Measurements from ENCODE around the gene RRP9. TPM values are rescaled to one million over a fixed set of nuclear protein-coding genes. Genes with fewer than 3 reads are reported as not detected.
A peak's percentile ranks its signal among the peaks of the same experiment; 100 is the strongest.
"Not testable (repeated sequence)": the region's sequence is repeated elsewhere in the genome, so short reads cannot be mapped to it uniquely, and the experiment has no call there.

The RRP9 gene
- total RNA-seq, 1 donor from 2014 or later, result 9.3 TPM

DNA sequence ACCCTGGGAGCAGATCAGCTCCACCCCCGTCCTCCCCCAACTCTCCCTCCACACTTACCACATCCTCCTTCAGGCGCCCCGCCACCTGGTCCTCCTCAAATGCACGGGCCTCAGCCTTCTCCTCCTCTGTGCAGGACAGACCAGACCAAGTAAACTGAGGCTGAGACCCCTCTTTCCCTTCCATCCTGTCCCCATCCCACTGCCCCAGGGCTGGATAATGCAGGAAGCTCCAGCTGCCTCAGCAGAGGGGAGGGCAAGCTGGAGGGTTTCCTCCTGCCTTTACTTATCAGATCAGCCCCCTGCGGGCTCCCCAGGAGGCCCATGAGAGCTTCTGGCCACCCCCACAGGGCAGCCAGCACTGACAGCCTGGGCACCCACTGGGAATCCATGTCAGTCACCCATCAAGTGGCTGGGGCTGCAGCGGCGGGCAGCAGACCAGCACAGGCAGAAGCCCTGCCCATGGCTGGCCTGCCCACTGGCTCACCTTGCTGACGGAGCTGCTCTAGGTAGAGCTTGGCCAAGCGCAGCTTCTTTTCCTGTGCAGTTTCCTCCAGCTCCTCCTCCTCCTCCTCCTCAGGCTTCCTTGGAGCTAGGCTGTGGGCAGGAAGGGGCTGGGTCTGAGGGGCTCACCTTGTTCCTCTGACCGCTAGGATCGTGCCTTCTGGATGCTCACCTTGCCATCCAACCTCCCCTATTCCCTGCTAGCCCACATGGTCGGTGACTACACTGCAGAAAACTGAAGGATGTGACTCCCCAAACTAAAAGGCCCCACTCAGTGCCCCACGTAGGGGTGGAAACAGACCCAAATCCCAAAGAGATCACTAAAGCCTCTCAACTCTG, 3.9 kb downstream of the RRP9 start:
- no peak for DNase-seq

DNA sequence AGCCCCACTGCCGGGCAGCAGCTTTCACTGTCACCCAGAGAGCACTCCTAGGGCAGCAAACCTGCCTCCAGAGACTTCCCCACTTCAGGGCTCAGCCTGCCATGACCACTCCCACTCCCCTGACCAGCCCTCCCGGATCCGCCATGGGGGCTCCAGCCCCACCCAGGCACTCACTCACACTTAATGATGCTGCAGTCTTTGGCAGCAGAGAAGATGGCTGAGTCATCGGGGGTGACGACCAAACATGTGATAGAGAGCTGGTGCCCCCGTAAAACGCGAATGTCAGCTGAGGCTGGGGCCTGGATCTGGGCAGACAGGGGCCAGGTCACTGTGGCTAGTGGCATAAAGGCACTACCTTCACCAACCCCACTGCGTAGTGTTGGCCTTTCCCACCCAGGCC, 4.7 kb downstream of the RRP9 start:
- DNase-seq, result no peak

DNA sequence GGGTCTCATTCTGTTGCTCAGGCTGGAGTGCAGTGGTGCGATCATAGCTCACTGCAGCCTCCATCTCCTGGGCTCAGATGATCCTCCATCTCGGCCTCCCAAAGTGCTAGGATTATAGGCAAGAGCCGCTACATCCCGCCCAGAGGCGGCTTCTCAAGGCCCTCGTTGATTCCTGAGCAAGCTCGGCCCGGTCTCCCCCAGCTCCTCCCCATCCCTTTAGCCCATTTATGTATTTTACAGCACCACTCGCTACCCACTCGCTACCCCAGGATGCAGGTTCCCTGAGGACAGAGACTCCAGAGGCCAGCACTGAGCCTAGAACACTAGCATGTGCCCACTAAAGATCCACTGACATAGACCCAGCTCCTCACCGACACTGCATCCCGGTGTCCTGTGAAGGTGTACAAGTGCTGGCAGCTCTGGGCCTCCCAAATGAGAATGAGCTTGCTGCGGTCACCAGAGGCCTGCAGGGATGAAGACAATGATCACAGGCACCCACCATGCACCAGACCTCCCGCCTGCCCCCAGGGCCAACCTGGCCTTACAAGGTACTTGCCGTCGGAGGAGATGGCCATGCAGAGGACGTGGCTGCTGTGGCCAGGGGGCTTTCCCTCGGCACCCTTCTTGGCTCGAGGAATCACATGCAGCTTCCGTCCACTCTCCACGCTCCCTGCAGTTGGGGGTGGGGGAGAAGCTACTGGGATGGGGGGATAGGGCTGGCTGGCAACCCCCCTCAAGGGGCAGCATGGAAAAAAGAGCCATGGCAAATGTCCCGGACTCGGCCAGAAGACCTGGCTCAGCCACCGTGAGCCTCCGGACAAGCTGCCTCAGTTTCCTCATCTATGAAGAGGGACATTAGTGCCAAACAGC, 5.6 kb downstream of the RRP9 start:
- no peak for DNase-seq

DNA sequence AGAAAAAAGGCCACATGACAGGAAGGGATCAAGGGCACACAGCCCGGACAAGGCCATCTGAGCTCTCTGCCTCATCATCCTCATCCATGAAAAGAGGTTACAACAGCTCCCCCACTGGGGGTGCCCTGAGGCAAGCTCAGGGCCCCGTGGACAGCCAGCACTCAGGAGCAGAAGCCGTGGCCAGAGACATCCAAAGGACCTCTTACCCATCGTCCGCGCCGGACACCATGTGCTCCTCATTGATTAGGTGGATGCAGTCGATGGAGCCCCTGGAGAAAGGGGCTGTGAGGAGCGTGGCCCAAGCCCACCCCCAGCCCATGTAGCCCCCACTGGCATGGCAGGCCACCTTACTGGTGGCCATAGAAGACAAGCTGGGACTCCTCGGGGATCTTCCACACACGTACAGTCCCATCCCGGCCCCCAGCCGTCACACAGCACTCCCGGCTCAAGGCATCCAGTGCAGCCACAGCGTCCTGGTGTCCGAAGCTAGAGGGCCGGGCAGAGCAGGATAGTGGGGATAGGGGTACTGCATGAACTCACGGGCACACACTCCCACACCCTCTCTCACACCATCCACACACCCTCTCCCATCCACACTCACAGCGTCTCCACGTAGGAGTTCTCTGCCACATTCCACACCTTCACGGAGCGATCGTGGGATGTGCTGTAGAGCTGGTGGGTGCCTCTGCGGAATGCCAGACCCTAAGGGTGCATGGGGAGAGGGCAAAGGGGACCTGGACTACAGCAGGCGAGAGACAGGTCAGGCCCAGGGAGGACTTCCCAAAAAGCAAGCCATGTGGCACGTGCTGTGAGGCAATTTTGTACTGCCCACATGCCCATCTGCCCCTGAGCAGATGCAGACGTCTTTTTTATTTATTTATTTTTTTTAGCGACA, 6.5 kb downstream of the RRP9 start:
- no peak for DNase-seq

DNA sequence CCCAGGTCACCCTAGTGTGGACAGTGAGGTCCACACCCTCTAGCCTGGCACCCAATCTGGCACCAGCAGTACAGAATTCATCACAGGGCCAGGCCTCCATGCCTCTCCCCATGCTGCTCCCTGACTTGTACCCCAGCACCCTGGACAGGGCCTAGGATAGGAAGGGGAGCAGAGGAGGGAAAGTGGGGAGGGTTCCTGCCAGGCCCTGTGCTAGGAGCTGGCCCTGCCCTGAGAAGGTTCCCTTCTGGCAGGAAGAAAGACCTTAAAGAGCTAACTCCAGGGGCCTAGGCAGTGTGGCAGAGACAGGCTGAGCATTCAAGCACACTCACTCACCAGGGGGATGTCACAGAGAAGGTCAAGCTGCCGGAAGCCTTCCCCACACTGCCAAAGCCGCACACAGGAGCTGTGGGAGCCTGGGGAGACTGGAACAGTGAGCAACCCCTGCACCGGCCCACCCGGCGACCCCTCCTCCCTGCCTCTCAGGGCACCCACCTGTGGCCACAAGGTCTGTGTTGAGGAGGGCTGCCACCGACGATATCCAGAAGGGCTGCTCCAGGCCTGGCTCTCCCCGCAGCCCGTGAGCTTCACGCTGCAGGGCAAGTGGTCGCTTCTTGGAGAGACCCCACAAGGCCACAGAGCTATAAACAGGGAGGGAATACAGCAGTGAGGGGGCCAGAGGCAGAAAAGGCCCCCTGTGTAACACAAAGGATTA, 7.4 kb downstream of the RRP9 start:
- no peak for DNase-seq

DNA sequence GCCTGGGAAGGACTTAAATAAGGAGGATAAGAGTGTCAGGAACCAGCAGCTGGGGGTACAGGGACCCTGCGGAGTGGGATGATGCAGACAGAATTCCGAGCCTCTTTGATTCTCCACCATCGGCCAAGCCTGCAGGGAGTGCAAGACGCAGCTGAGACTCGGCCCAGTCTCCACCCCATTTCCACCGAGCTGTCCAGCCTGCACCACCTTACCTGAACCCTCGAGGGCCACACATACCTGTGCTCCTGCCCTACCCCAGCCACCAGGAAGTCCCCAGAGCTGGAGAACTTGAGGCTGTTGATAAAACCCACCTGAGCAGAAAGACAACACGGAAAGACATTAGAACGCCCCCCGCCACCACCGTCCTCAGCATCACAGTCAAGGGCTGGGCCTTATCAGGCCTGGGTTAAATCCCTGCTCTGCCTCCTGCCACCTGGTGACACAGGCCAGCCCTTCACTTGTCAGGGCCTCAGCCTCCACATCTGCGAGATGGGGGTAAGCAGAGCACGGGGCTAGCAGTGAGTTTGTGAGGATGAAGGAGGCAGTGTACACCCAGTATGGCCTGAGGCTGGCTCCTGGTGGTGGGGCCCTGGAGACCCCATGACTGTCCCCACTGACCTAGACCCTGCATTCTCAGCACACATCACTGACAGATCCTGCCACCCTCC, 8.1 kb downstream of the RRP9 start:
- DNase-seq, result no peak

DNA sequence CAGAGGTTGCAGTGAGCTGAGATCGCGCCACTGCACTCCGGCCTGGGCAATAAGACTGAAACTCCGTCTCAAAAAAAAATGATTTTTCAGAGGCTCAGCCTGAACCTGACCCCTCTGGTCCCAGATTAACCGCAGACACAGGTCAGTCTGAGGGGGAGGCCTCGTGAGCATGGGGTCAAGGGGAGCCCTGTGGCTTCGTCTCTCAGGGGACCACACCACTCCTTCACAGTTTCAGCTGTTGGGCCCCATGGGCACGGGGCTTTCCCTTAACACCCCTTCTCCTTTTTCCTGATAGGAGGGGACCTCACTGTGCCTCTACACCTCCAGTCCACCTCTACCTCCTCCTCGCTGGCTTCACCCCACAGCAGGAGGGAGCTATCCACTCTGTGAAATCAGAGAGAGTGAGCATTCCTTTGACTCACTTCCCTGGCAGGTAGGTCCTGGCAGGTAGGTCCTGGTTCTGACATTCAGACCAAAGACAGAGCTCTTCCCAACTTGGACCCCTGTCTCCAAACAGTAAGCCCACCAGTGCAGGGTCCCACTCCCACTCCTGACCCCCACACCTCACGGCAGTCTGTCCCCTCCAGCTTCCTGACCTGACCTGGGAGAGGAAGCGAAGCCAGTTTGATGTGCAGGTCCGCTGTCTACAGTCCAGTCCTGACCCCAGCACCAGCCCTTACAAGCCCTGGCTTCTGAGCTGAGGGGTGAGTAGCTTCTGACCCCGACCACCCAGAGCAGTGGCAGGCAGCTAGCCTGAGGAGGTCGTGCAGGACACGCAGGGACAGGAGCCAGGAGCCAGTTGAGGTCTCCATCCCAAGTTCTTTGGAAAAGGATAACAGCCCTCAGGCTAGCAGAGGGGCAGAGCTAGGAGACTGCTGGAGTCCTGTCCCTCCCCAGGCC, 9.0 kb downstream of the RRP9 start:
- no peak for DNase-seq

DNA sequence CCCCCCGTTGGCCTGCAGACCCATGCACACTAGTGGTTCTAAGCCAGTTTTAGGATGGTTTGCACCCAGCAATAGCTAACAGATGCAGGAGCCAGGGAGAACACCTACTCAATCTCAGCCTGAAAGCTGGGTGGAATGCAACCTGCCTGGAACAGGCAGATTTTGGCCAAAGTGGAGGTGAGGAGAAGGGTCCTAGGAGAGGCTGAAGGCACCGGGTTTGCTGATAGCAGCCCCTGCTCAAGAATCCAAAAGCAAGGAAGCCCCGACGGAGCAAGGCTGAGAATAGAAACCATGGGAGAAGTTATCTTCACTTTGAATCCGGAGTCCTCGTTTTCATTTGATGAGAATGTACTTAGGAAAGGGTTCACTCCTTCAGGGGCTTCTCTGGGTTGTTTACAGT, 9.9 kb downstream of the RRP9 start:
- DNase-seq, result no peak

DNA sequence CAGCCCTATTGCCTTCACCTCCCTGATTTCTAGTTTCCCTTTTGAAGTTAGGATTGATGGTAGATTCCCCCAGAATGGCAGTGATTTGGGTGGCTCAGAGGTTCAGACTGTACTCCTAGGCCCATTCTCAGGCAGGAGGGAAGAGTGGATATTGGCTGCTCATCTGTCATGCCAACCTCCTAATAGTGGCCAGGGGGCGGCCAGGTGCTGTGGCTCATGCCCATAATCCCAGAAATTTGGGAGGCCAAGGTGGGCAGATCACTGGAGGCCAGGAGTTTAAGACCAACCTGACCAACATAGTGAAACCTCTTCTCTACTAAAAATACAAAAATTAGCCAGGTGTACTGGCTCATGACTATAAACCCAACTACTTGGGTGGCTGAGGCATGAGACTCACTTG, 11.3 kb downstream of the RRP9 start:
- no peak for DNase-seq

DNA sequence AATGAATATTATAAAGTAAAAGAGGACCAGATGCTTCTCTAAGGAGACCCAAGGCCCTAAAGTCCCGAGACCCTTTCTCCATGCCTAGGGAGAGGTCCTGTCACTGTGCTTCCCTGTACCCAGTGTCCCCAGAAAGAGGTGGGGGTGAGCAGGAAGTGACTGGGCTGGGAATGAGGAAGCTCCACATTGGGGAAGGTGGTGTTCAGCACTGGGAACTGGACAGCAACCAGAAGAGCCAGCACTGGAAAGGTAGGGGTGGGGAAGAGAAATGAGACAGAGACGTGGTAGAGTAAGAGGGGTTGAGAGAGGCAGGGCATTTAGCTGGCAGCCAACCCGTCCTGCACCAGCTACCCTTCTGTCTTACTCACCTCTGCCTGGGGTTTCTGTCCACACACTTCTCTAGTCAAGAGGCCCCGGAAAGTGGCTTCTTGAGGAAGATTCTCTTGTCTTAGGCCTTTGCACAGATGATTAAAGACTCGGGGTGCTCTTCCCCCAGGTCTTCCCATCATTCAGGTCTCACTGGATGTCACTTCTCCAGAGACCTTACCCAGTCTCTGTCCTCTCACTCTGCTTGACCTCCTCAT, 12.2 kb downstream of the RRP9 start:
- DNase-seq, result no peak

DNA sequence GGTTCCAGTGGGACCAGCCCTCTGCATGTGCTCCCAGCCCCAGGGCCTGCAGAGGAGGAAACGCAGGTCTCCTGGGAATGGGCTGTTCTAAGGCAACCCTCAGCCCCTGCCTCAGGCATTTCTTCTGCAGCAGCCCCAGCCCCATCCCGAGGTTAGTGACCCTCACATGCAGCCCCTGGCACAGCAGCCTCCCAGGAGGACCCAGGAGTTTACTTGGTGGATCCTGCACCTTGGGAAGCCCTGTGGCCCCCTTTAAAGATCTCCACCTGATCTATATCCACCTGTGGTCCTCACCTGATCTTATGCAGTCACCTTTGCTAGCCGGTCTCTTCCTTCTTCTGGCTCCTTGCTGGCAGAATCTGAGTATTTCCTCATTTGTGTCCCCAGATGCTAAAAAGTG, 12.7 kb downstream of the RRP9 start:
- DNase-seq, result not testable (repeated sequence)

DNA sequence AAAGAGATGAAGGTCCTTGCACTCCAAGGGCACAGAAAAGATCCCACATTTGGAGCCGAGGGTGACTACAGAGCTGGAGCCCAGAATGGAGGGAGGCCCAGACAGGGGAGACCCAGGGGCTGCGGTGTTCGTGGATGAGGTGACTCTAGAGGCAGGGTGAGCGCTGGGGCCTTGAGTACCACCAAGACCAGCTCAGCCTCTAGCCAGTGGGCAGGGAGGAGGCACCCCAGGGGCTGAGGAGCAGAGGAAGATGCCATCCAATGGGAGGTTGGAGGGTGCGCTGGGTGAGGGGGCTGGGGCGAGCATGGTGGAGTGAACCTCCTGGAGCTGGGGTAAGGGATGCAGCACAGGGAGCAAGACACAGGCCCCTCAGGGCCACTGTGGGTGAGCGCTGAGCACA, 13.3 kb downstream of the RRP9 start:
- DNase-seq, result no peak

DNA sequence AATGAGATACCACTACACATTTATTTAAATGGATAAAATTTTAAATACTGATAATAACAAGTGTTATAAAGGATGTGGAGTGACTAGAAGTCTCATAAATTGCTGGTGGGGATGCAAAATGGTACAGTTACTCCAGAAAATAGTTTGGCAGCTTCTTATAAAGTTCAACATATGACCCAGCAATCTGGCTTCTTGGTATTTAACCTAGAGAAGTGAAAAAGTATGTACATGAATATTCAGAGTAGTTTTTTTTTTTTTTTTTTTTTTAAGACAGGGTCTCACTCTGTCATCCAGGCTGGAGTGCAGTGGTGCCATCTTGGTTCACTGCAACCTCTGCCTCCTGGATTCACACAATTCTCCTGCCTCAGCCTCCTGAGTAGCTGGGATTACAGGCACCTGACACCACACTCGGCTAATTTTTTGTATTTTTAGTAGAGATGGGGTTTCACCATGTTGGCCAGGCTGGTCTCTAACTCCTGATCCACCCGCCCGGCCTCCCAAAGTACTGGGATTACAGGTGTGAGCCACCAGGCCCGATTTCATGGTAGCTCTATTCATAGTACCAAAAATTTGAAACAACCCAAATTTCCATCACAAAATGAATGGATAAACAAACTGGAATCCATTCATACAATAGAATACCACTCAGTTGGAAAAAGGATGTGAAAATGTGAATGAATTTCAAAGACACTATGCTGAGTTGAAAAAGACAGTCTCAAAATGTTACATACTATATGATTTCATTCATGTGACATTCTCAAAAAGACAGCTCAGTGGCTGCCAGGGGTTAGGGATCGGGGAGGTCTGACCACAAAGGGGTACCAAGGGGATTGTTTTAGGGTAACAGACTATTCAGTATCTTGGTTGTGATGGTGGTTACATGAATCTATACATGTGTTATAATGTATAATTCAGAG, 14.4 kb downstream of the RRP9 start:
- no peak for DNase-seq

DNA sequence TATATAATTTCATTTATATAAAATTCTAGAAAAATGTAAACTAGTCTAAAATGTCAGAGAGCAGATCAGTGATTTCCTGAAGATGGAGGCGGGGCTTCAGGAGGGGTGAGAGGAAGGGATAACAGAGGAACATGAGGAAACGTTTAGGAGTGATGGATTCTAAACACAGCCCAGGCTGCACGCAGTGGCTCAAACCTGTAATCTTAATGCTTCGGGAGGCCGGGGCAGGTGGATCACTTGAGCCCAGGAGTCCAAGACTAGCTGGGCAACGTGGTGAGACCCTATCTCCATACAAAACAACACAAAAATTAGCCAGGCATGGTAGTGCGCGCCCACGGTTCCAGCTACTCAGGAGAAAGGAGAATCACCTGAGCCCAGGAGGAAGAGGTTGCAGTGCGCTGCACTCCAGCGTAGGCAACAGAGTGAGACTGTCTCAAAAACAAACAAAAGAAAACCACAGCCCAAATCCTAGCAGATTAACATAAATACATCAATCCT, 20.6 kb downstream of the RRP9 start:
- DNase-seq, result no peak

DNA sequence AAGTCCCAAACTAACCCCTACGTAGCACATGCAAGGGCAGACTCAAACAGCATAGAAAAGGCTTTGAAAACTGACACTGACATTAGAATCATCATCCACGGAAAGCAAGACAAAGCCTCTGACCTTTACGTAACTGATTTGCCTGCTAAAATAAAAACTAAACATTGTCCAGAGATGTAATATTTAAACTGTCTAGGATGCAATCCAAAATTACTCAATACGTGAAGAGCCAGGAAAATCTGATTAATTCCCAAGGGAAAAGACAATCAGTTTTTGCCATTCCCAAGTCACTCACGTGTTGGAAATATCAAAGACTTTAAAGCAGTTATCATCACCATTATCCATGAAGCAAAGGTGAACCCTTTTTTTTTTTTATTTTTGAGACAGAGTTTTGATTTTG, 25.3 kb downstream of the RRP9 start:
- DNase-seq, result peak; percentile 16

DNA sequence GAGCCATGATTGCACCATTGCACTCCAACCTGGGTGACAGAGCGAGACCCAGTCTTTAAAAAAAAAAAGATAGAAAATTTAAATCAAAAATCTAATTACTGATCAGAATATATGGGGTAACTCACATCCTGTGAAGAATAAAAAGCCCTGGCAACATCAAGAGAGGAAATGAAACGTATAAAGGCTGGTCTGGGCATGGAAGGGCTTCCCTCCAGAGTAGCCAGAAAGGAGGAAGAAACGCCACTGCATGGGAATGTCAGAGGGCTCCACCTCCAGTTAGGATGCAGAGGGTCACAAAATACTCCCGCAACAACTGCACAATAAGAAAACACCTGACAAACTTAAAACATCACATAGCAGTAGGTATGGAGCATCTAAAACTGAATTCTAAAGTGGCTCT, 33.7 kb downstream of the RRP9 start:
- DNase-seq, result no peak

DNA sequence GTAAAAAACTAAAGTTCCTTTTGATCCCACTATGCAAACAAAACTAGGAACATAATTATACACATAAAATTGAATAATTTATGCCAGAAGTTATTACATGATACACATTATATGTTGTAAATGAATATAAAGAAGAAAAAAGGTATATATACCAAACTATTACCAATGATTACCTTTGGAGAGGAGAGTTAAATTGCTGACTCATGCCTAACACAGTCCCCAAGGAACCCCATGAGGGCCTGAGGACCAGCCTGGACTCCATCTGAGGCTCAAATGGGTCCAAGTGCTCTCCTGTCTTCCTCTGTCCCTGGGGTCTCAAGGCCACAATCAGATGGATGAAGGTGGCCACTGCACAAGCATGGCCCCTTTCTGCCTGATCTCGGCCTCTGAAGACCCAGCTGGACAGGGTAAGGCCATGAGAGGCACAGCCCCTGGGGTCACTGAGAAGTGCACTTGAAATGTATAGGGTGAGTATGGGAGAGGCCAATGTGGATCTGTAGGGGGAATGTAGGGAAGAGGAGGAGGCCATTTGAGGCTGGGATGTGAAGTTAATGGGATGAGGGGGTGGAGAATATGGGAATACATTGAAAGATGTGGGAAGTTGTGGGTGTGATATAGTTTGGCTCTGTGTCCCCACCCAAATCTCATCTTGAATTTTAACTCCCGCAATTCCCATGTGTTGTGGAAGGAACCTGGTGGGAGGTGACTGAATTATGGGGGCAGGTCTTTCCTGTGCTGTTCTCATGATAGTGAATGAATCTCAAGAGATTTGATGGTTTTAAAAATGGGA, 37.5 kb downstream of the RRP9 start:
- DNase-seq, result no peak

DNA sequence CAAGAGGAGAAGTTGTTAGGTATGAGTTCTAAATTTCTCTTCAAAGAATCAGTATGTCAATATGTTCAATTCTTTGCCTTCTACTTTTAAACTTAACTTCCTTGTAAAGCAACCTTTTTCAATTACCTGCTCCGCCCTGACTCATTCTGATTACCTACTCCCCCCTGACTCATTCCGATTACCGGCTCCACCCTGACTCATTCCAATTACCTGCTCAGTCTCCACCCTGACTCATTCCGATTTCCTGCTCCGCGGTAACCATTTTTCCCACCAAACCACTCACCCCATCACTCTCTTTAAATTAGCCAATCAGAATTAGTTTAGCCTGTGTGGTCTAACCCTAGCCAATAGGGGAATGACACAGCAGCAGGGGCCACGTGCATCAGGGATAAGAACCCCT, 39.3 kb downstream of the RRP9 start:
- not testable (repeated sequence) for DNase-seq
